Immature natural killer cell (primary cell): Measurements from ENCODE around the gene RXFP4. TPM values are rescaled to one million over a fixed set of nuclear protein-coding genes. Genes with fewer than 3 reads are reported as not detected.

Experiments
- DNase-seq, 3 donors: peaks; one replicate each; pipeline ENCODE4 v3.0.0; 2022; ENCODE audit warnings: mixed read lengths in 1 of 3
- H3K27ac Mint-ChIP-seq, 6 donors: one replicate each; pipeline ENCODE4 v1.8.0; 2020; ENCODE audit warnings: mixed read lengths in 6 of 6, mild to moderate bottlenecking in 5 of 6, inconsistent platforms in 4 of 6, moderate library complexity in 3 of 6
- H3K27me3 Mint-ChIP-seq, 3 donors: one replicate each; pipeline ENCODE4 v1.8.0; 2020 to 2021; ENCODE audit warnings: low read depth in 3 of 3, mild to moderate bottlenecking in 3 of 3, mixed read lengths in 3 of 3, moderate library complexity in 3 of 3, inconsistent platforms in 1 of 3
- H3K36me3 Mint-ChIP-seq, 3 donors: one replicate each; pipeline ENCODE4 v1.8.0; 2020; ENCODE audit warnings: mixed read lengths in 3 of 3, inconsistent platforms in 2 of 3, mild to moderate bottlenecking in 2 of 3
- H3K4me1 Mint-ChIP-seq, 2 donors: one replicate each; pipeline ENCODE4 v1.8.0; 2020; ENCODE audit warnings: inconsistent platforms in 2 of 2, mild to moderate bottlenecking in 2 of 2, mixed read lengths in 2 of 2, moderate library complexity in 1 of 2
- H3K4me3 Mint-ChIP-seq, 5 donors: one replicate each; pipeline ENCODE4 v1.8.0; 2020; ENCODE audit warnings: mild to moderate bottlenecking in 5 of 5, mixed read lengths in 5 of 5, inconsistent platforms in 3 of 5, moderate library complexity in 3 of 5
- H3K9me3 Mint-ChIP-seq, 6 donors: one replicate each; pipeline ENCODE4 v1.8.0; 2020; ENCODE audit warnings: mild to moderate bottlenecking in 6 of 6, mixed read lengths in 6 of 6, inconsistent platforms in 4 of 6, moderate library complexity in 3 of 6
- polyA plus RNA-seq, 3 donors: library from polyadenylated mRNA; unstranded; fragments of 300-500 nt; fragmentation: Illumina TruSeq; gene quantifications; one replicate each; pipeline ENCODE4 v1.2.3, GENCODE V29; 2021

RXFP4 gene
- polyA plus RNA-seq, 3 donors from 2014 or later: 0.78 TPM; not detected in 2

DNA sequence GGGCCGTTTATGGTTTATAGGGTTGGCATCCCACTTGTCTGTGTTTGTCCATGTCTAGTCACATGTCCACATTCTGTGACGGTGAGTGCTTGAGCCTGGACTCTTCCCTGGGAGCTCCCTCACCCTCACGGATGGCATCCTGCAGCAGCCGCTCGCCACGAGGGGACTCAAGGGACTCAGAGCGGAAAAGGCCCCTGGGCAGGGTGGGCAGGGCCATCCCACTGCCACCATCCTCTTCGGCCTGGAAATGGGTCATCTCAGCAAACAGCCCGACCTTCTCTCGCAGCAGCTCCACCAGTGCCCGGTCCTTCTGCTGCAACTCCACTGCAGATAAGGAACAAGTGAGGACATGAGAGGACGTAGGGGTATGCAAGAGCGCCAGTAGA, 11.1 kb downstream of the RXFP4 start:
- Mint-ChIP-seq H3K27ac (peak overlapping the region in 2 of 6 donors; percentile 43 to 55), H3K4me1 (no peaks in the 10 kb centered on the region), H3K27me3 (peaks cover 0 to 2% (median 0%) of the 10 kb centered on the region in 3 donors), H3K4me3 (no peak overlapping the region), H3K36me3 (peaks cover 6 to 46% (median 11%) of the 10 kb centered on the region in 3 donors), H3K9me3 (no peaks in the 10 kb centered on the region)
- no peak for DNase-seq

- DNase-seq: no peak
- no peak overlapping the region for H3K4me3 Mint-ChIP-seq
- peaks cover 0 to 2% (median 0%) of the 10 kb centered on the region in 3 donors for H3K27me3 Mint-ChIP-seq
- H3K36me3 Mint-ChIP-seq: peaks cover 9 to 47% (median 16%) of the 10 kb centered on the region in 3 donors
- no peaks in the 10 kb centered on the region for H3K9me3 Mint-ChIP-seq
- no peaks in the 10 kb centered on the region for H3K4me1 Mint-ChIP-seq
- H3K27ac Mint-ChIP-seq: peak overlapping the region in 3 of 6 donors; percentile 7 to 24 (median 17)
These were observed 13.2 kb downstream of the RXFP4 start for GRCh38 chr1:155954645-155955044.

- peaks cover 0 to 1% (median 0%) of the 10 kb centered on the region in 3 donors for H3K27me3 Mint-ChIP-seq
- no peaks in the 10 kb centered on the region for H3K9me3 Mint-ChIP-seq
- DNase-seq: no peak
- H3K27ac Mint-ChIP-seq: peak overlapping the region in 2 of 6 donors; percentile 9 to 56
- H3K4me1 Mint-ChIP-seq: peaks cover 12 to 24% of the 10 kb centered on the region in 2 donors
- H3K36me3 Mint-ChIP-seq: peaks cover 16 to 51% (median 21%) of the 10 kb centered on the region in 3 donors
- no peak overlapping the region for H3K4me3 Mint-ChIP-seq
These were observed 16.0 kb downstream of the RXFP4 start for GRCh38 chr1:155957411-155957915.

DNA sequence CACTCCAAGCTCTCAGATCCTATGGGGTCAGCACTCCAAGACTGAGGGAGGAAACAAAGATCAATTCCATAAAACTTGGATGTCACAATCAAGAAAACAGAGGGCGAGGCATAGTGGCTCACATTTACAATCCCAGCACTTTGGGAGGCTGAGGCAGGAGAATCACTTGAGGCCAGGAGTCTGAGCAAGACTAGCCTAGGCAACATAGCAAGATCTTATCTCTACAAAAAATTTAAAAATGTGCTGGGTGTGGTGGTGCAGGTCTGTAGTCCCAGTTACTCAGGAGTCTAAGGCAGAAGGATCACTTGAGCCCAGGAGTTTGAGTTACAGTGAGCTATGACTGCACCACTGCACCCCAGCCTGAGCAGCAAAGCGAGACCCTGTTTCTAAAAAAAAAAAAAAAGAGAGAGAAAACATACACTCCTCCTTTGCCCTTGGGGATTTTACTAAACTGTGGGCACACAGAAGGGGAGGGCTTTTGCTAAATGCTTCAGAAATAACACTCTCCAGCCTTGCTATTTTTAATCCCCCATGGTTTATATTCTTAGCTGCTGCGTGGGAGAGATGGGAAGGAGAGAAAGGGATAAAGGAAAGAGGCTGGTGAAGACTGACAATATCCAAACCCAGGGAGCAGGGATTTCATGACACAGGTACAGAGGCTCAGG, 18.8 kb downstream of the RXFP4 start:
- peaks cover 0 to 1% (median 0%) of the 10 kb centered on the region in 3 donors for H3K27me3 Mint-ChIP-seq
- peaks cover 16 to 46% (median 19%) of the 10 kb centered on the region in 3 donors for H3K36me3 Mint-ChIP-seq
- H3K9me3 Mint-ChIP-seq: no peaks in the 10 kb centered on the region
- DNase-seq: no peak
- no peak overlapping the region for H3K4me3 Mint-ChIP-seq
- peaks cover 25 to 30% of the 10 kb centered on the region in 2 donors for H3K4me1 Mint-ChIP-seq
- H3K27ac Mint-ChIP-seq: peak overlapping the region; percentile 62 to 91 (median 77)

DNA sequence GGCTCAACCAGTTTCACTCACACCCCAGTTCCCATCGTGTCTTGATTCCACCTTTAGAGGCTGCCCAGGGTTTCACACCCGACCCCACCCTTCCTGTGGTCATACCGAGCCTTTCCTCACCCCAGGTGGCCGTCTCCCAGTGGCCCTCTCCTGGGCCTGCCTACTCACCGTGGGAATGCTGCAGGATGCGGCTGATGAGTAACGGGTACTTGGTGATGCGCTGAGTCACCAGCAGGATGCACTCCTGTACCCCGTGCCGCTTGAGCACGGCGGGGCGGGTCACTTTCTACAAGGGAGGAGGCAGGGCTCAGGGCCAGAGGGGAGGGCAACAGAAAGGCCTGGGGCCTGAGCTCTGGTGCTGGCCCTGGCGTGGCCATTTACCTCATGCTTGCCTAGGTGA, 20.5 kb downstream of the RXFP4 start:
- peak in 1 of 3 donors; percentile 51 for DNase-seq
- peaks cover 1 to 2% (median 1%) of the 10 kb centered on the region in 3 donors for H3K27me3 Mint-ChIP-seq
- H3K36me3 Mint-ChIP-seq: peaks cover 15 to 51% (median 19%) of the 10 kb centered on the region in 3 donors
- H3K9me3 Mint-ChIP-seq: no peaks in the 10 kb centered on the region
- peak overlapping the region in 1 of 5 donors; percentile 50 for H3K4me3 Mint-ChIP-seq
- peaks cover 41 to 42% of the 10 kb centered on the region in 2 donors for H3K4me1 Mint-ChIP-seq
- peak overlapping the region; percentile 74 to 89 (median 84) for H3K27ac Mint-ChIP-seq

DNA sequence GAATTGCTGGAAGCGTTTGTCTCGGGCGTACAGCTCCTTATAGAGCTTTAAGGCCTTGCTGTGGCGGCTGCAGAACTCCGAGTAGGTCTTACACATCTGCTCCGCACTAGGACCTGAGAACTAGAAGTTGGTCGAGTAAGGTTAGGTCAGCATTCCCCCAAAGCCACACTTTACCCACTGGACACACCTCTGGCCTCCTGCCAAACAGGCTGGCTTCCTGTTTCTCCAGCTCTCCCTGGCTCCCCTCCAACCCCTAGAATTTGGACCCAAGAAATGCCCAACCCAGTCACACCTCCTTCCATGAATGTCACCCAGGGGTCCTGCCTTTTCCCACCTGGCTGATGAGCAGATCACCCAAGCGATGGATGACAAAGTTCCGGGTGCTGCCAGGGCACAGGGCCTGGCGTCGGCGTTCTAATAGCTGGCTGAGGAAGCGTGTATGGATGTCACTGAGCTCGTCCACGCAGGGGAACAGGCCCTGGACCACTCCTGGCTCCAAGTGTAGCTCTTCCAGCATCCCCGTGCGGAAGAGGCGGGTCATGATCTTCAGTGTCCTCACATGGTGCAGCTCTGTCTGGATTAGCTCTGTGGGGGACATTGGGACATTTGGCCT, 21.3 kb downstream of the RXFP4 start:
- peak overlapping the region; percentile 45 to 89 (median 68) for H3K27ac Mint-ChIP-seq
- no peaks in the 10 kb centered on the region for H3K9me3 Mint-ChIP-seq
- no peak for DNase-seq
- H3K27me3 Mint-ChIP-seq: peaks cover 1 to 2% (median 1%) of the 10 kb centered on the region in 3 donors
- H3K4me3 Mint-ChIP-seq: no peak overlapping the region
- H3K36me3 Mint-ChIP-seq: peaks cover 8 to 43% (median 13%) of the 10 kb centered on the region in 3 donors
- H3K4me1 Mint-ChIP-seq: peaks cover 49 to 50% of the 10 kb centered on the region in 2 donors

DNA sequence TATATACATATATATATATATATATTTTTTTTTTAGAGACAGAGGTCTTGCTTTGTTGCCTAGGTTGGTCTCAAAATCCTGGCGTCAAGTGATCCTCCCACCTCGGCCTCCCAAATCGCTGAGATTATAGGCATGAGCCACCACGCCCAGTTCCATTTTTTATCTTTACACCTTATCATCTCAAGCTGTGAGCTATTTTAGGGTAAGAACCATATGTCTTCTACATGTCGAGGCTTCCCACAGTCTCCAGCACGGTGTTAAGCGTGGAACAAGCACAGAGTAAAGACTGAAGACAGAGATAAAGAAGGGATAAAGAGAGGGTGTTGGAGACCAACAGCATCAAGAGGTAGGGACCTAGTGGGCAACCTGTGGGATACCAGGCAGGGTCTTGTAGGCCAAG, 22.8 kb downstream of the RXFP4 start:
- H3K36me3 Mint-ChIP-seq: peaks cover 4 to 45% (median 10%) of the 10 kb centered on the region in 3 donors
- DNase-seq: no peak

GRCh38 chr1:155966135-155966534, 24.7 kb downstream of the RXFP4 start:
- H3K4me3 Mint-ChIP-seq: peak overlapping the region in 4 of 5 donors; percentile 21 to 71 (median 46)
- H3K27ac Mint-ChIP-seq: peak overlapping the region; percentile 85 to 95 (median 90)
- H3K4me1 Mint-ChIP-seq: peaks cover 70 to 81% of the 10 kb centered on the region in 2 donors
- peaks cover 0 to 32% (median 14%) of the 10 kb centered on the region in 3 donors for H3K36me3 Mint-ChIP-seq
- H3K9me3 Mint-ChIP-seq: no peaks in the 10 kb centered on the region
- peaks cover 1 to 3% (median 2%) of the 10 kb centered on the region in 3 donors for H3K27me3 Mint-ChIP-seq
- no peak for DNase-seq

More for the DNA sequence above, 22.8 kb downstream of the RXFP4 start:
- H3K4me1 Mint-ChIP-seq: peaks cover 64 to 65% of the 10 kb centered on the region in 2 donors
- no peaks in the 10 kb centered on the region for H3K9me3 Mint-ChIP-seq
- peaks cover 1 to 3% (median 2%) of the 10 kb centered on the region in 3 donors for H3K27me3 Mint-ChIP-seq
- H3K4me3 Mint-ChIP-seq: no peak overlapping the region
- peak overlapping the region in 5 of 6 donors; percentile 31 to 78 (median 63) for H3K27ac Mint-ChIP-seq

GRCh38 chr1:155966750-155967149, 25.3 kb downstream of the RXFP4 start:
- Mint-ChIP-seq H3K36me3 (peaks cover 0 to 28% (median 13%) of the 10 kb centered on the region in 3 donors), H3K27ac (peak overlapping the region; percentile 87 to 95 (median 90)), H3K27me3 (peaks cover under 1 to 3% (median 2%) of the 10 kb centered on the region in 3 donors), H3K4me3 (peak overlapping the region; percentile 60 to 72 (median 66)), H3K9me3 (no peaks in the 10 kb centered on the region), H3K4me1 (peaks cover 73 to 83% of the 10 kb centered on the region in 2 donors)
- DNase-seq: no peak

DNA sequence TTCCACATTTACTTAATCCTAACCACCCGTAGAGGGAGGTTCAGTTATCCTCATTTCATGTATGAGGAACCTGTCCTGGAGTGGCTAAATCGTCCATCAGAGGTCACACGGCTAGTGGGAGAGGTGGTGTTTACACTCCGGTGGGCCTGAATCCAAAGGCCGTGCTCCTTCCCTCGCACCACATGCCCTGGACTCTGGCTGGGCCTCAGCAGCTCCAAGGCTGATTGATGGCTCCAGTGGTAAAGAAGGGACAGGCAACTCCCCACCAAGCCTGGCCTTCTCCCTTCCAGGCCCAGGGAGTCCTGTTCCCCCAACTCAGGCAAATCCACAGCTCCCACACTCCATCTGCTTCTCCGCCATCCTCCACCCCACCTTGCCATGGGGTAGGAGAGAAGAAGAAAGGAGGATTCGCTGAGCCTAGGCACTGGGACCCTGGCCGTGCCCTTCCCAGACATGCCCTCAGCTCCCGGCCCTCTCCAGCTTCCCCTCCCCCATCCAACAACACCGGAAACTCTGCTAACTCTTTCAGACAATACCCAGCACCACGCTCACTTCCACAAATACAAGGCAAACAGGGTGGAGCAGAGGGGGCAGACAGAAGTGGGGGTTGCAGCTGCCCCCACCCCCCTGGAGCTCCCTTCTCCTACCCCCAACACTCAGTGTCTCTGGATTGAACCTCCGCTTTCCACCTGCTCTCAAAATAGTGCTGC, 26.1 kb downstream of the RXFP4 start:
- no peak for DNase-seq
- Mint-ChIP-seq H3K36me3 (peaks cover 0 to 21% (median 6%) of the 10 kb centered on the region in 3 donors), H3K27me3 (peaks cover 0 to 3% (median 2%) of the 10 kb centered on the region in 3 donors), H3K9me3 (no peaks in the 10 kb centered on the region), H3K4me1 (peaks cover 73 to 83% of the 10 kb centered on the region in 2 donors), H3K4me3 (peak overlapping the region; percentile 44 to 73 (median 72)), H3K27ac (peak overlapping the region; percentile 87 to 95 (median 90))

GRCh38 chr1:155968051-155968400, 26.6 kb downstream of the RXFP4 start:
- H3K4me3 Mint-ChIP-seq: peak overlapping the region; percentile 44 to 73 (median 72)
- peaks cover 0 to 3% (median 2%) of the 10 kb centered on the region in 3 donors for H3K27me3 Mint-ChIP-seq
- H3K9me3 Mint-ChIP-seq: no peaks in the 10 kb centered on the region
- peaks cover 0 to 15% (median 4%) of the 10 kb centered on the region in 3 donors for H3K36me3 Mint-ChIP-seq
- H3K4me1 Mint-ChIP-seq: peaks cover 73 to 83% of the 10 kb centered on the region in 2 donors
- peak overlapping the region; percentile 87 to 95 (median 90) for H3K27ac Mint-ChIP-seq
- no peak for DNase-seq

DNA sequence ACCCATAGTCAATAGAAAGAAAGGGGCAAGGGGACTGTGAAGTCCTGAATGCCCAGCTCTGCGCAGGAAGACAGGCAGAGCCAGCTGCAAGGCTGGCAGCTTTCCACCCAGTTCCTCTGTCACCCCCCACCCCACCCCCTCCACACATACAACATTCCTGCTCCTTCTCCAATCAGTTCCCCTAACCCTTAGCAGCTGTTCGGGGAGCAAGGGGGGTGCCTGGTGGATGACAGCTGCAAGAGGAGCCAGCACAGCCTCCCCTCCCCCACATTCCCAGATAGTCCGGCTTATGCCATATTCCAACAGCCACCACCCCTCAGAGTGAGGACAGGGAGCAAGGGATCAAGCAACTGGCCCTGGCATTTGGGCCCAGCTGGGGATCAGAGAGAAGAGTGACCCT, 27.2 kb downstream of the RXFP4 start:
- Mint-ChIP-seq H3K4me3 (peak overlapping the region in 3 of 5 donors; percentile 57 to 72 (median 72)), H3K4me1 (peaks cover 79 to 89% of the 10 kb centered on the region in 2 donors), H3K36me3 (peaks cover 0 to 15% (median 4%) of the 10 kb centered on the region in 3 donors), H3K27me3 (peaks cover 0 to 3% (median 3%) of the 10 kb centered on the region in 3 donors), H3K9me3 (no peaks in the 10 kb centered on the region), H3K27ac (peak overlapping the region; percentile 87 to 95 (median 90))
- no peak for DNase-seq

DNA sequence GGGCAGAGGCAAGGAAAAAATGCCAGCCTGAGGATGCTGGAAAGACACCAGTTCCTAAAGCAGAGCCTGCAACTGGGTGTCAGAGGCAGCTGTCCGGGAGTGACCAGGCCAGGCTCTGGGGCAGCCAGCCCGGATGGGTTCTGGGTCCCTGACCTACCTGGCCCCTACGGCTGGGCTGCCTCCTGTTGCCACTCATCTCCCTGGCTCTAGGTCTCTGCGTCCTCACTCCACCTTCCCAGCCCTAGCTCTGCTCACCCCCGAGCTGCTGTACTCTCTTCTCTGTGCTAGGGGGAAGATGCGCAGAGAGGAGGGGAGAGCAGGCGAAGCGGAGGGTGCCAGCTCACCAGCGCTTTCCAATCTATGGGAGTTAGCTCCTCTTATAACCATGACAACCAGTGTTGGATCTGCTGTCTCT, 27.9 kb downstream of the RXFP4 start:
- Mint-ChIP-seq H3K9me3 (no peaks in the 10 kb centered on the region), H3K36me3 (peaks cover 0 to 12% (median 4%) of the 10 kb centered on the region in 3 donors), H3K27me3 (peaks cover 0 to 3% (median 3%) of the 10 kb centered on the region in 3 donors), H3K4me3 (peak overlapping the region in 3 of 5 donors; percentile 1 to 33 (median 31)), H3K4me1 (peaks cover 86 to 93% of the 10 kb centered on the region in 2 donors), H3K27ac (peak overlapping the region; percentile 74 to 95 (median 91))
- no peak for DNase-seq
